ENCODE data around the gene MLLT10. TPM values are rescaled to one million over a fixed set of nuclear protein-coding genes. Genes with fewer than 3 reads are reported as not detected.

MLLT10 gene
- total RNA-seq, 1 donor from 2014 or later: 61.3 TPM

DNA sequence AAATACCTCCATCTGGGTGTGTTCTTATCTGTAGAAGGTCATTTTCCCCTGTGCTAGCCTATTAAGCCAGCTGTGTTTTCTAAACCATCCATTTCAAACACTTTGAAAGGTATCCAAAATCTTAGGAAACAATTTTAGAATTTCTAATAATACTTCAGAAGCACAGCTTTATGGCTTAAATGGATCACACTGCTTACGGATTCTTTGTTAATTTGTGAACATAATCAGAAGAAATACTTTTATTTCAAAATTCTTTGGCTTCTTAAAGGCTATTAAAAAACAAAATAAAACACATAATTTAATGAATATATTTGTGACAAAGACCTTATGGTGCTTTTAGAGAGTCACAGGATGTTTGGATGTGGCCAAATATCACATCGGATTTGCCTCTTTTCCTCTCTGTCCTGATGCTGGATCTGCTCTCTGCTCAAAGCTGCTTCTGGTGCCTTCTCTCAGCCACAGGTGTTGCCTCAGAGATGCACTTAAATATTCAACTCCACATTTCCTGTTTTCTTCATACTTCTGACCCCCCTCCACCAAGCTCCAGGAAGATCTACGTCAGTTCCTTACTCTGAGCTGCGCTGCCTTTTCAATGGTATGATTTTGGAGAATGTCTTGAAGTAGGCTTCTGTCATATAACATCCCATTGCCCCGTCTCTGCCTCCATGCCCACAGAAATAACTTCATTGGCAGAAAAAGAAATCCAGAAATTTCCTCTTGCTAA is 230.6 kb downstream of the MLLT10 start:
- Histone ChIP-seq H4K20me1 (ENCODE audit: low read depth) (no peaks in the 10 kb centered on the region), H3K79me2 (ENCODE audit: low read depth) (no peaks in the 10 kb centered on the region), H3K9me3 (ENCODE audit: low read depth) (no peaks in the 10 kb centered on the region), H3K36me3 (no peaks in the 10 kb centered on the region), H3K4me1 (no peaks in the 10 kb centered on the region), H3K27ac (no peak overlapping the region), H3F3A (ENCODE audit: low read depth) (no peaks in the 10 kb centered on the region), H3K4me3 (no peak overlapping the region), H3K4me2 (no peak overlapping the region), H3K9ac (no peak overlapping the region), H2AFZ (replicated peaks) (no peak overlapping the region), H3K27me3 (no peaks in the 10 kb centered on the region)
- no peak overlapping the region for H3K4me3 Mint-ChIP-seq
- peaks cover 16% of the 10 kb centered on the region for H3K36me3 Mint-ChIP-seq
- TF ChIP-seq EZH2phosphoT487 (IDR thresholded peaks at IDR 0.05) (no peak), EZH2 (IDR thresholded peaks at IDR 0.05) (no peak)
- TF ChIP-seq, protein P1, sequence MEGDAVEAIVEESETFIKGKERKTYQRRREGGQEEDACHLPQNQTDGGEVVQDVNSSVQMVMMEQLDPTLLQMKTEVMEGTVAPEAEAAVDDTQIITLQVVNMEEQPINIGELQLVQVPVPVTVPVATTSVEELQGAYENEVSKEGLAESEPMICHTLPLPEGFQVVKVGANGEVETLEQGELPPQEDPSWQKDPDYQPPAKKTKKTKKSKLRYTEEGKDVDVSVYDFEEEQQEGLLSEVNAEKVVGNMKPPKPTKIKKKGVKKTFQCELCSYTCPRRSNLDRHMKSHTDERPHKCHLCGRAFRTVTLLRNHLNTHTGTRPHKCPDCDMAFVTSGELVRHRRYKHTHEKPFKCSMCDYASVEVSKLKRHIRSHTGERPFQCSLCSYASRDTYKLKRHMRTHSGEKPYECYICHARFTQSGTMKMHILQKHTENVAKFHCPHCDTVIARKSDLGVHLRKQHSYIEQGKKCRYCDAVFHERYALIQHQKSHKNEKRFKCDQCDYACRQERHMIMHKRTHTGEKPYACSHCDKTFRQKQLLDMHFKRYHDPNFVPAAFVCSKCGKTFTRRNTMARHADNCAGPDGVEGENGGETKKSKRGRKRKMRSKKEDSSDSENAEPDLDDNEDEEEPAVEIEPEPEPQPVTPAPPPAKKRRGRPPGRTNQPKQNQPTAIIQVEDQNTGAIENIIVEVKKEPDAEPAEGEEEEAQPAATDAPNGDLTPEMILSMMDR (IDR thresholded peaks at IDR 0.05): no peak
- H3K27ac Mint-ChIP-seq: no peak overlapping the region
- DNase-seq (ENCODE audit: low spot score): no peak
- H3K4me1 Mint-ChIP-seq: no peaks in the 10 kb centered on the region
- H3K9me3 Mint-ChIP-seq: no peaks in the 10 kb centered on the region
- peaks cover 3% of the 10 kb centered on the region for H3K27me3 Mint-ChIP-seq (ENCODE audit: insufficient read depth, low read depth)

DNA sequence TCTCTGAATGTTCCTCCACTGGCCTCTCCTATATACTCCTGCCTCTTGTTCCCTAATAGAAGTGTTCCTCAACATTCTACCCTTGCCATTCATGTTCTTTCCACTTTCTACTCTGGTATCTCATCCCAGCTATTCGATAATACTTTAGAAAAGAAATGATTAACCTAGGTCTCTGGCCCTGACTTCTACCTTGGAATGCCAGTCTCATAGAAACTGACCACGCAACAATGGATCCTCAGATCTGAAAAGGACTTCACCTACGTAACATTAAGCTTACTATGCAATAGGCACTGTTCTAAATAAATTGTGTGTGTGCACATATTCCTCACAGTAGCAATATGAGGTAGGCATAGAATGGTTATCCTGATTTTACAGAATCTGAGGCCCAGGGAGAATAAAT is 235.0 kb downstream of the MLLT10 start:
- H3K9me3 Mint-ChIP-seq: peaks cover 9% of the 10 kb centered on the region
- no peaks in the 10 kb centered on the region for H3K4me1 Mint-ChIP-seq
- H3K79me2 ChIP-seq (ENCODE audit: low read depth): no peaks in the 10 kb centered on the region
- H3K36me3 Mint-ChIP-seq: peaks cover 19% of the 10 kb centered on the region
- H3F3A ChIP-seq (ENCODE audit: low read depth): no peaks in the 10 kb centered on the region
- H4K20me1 ChIP-seq (ENCODE audit: low read depth): no peaks in the 10 kb centered on the region
- no peak for TF ChIP-seq EZH2phosphoT487 (IDR thresholded peaks at IDR 0.05)
- TF ChIP-seq, protein P1 (IDR thresholded peaks at IDR 0.05): no peak
- TF ChIP-seq EZH2 (IDR thresholded peaks at IDR 0.05): no peak
- H3K9me3 ChIP-seq (ENCODE audit: low read depth): no peaks in the 10 kb centered on the region
- no peak overlapping the region for H3K27ac Mint-ChIP-seq
- H3K27me3 Mint-ChIP-seq (ENCODE audit: insufficient read depth, low read depth): peaks cover 3% of the 10 kb centered on the region
- no peak overlapping the region for H3K4me2 ChIP-seq
- no peaks in the 10 kb centered on the region for H3K36me3 ChIP-seq
- H3K27me3 ChIP-seq: no peaks in the 10 kb centered on the region
- no peak overlapping the region for H2AFZ ChIP-seq (replicated peaks)
- H3K9ac ChIP-seq: no peak overlapping the region
- no peak for DNase-seq (ENCODE audit: low spot score)
- H3K27ac ChIP-seq: no peak overlapping the region
- no peaks in the 10 kb centered on the region for H3K4me1 ChIP-seq
- H3K4me3 ChIP-seq: no peak overlapping the region
- no peak overlapping the region for H3K4me3 Mint-ChIP-seq

DNA sequence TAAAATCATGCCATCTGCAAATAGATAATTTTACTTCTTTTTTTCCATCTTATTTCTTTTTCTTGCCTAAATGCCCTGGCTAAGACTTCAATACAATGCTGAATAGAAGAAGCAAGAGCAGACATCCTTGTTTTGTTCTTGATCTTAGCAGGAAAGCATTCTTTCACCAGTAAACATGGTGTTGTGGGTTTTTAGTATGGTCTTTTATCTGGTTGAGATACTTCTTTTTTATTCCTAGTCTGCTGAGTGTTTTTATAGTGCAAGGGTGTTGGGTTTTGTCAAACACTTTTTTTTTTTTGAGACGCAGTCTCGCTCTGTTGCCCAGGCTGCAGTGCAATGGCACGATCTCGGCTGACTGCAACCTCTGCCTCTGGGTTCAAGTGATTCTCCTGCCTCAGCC is 237.2 kb downstream of the MLLT10 start:
- no peak overlapping the region for H3K4me3 Mint-ChIP-seq
- H3K4me1 ChIP-seq: no peaks in the 10 kb centered on the region

More for the DNA sequence above, 237.2 kb downstream of the MLLT10 start:
- Histone ChIP-seq H3K4me2 (no peak overlapping the region), H3K27ac (no peak overlapping the region), H3K4me3 (no peak overlapping the region), H3F3A (ENCODE audit: low read depth) (no peaks in the 10 kb centered on the region), H3K27me3 (no peaks in the 10 kb centered on the region), H3K36me3 (no peaks in the 10 kb centered on the region), H3K9me3 (ENCODE audit: low read depth) (no peaks in the 10 kb centered on the region), H4K20me1 (ENCODE audit: low read depth) (no peaks in the 10 kb centered on the region), H3K9ac (no peak overlapping the region), H2AFZ (replicated peaks) (no peak overlapping the region), H3K79me2 (ENCODE audit: low read depth) (no peaks in the 10 kb centered on the region)
- TF ChIP-seq, protein P1 (IDR thresholded peaks at IDR 0.05): no peak
- TF ChIP-seq EZH2phosphoT487 (IDR thresholded peaks at IDR 0.05): no peak
- no peak for TF ChIP-seq EZH2 (IDR thresholded peaks at IDR 0.05)
- no peak overlapping the region for H3K27ac Mint-ChIP-seq
- no peaks in the 10 kb centered on the region for H3K27me3 Mint-ChIP-seq (ENCODE audit: insufficient read depth, low read depth)
- H3K9me3 Mint-ChIP-seq: peaks cover 11% of the 10 kb centered on the region
- no peak for DNase-seq (ENCODE audit: low spot score)
- H3K36me3 Mint-ChIP-seq: peaks cover 17% of the 10 kb centered on the region
- no peaks in the 10 kb centered on the region for H3K4me1 Mint-ChIP-seq

Data from neural progenitor cell (in vitro differentiated cells).